Loucy (cell line): Measurements from ENCODE around the gene SLC25A40.
"Not testable (repeated sequence)": the region's sequence is repeated elsewhere in the genome, so short reads cannot be mapped to it uniquely, and the experiment has no call there.

Experiments used
- EZH2phosphoT487 ChIP-seq: fragments of 200-600 bp; IDR thresholded peaks from 2 replicates; pipeline ENCODE4 v1.6.1; 2018; ENCODE audit warnings: antibody characterized with exemption, mild to moderate bottlenecking, moderate library complexity, borderline replicate concordance
- TF ChIP-seq, protein P1 (sequence below): fragments of 200-600 bp; sonication (generic); conservative IDR thresholded peaks from 2 replicates; pipeline ENCODE4 v1.5.1; 2014; ENCODE audit warnings: mild to moderate bottlenecking, antibody characterized with exemption, low read length

DNA sequence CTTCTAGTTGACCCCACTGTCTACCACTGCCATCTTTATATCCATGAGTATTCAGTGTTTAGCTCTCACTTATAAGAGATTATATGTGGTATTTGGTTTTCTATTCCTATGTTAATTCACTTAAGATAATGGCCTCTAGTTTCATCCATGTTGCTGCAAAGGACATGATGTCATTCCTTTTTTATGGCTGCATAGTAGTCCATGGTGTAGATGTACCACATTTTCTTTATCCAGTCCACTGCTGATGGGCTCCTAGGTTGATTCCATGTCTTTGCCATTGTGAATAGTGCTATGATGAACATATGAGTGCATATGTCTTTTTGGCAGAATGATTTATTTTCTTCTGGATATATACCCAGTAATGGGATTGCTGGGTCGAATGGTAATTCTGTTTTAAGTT lies 47.8 kb downstream of the SLC25A40 start:
- TF ChIP-seq, protein P1, sequence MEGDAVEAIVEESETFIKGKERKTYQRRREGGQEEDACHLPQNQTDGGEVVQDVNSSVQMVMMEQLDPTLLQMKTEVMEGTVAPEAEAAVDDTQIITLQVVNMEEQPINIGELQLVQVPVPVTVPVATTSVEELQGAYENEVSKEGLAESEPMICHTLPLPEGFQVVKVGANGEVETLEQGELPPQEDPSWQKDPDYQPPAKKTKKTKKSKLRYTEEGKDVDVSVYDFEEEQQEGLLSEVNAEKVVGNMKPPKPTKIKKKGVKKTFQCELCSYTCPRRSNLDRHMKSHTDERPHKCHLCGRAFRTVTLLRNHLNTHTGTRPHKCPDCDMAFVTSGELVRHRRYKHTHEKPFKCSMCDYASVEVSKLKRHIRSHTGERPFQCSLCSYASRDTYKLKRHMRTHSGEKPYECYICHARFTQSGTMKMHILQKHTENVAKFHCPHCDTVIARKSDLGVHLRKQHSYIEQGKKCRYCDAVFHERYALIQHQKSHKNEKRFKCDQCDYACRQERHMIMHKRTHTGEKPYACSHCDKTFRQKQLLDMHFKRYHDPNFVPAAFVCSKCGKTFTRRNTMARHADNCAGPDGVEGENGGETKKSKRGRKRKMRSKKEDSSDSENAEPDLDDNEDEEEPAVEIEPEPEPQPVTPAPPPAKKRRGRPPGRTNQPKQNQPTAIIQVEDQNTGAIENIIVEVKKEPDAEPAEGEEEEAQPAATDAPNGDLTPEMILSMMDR: not testable (repeated sequence)
- TF ChIP-seq EZH2phosphoT487: not testable (repeated sequence)
